ENCODE measurements around the gene KCNQ1. TPM values are rescaled to one million over a fixed set of nuclear protein-coding genes. Genes with fewer than 3 reads are reported as not detected.
A peak's percentile ranks its signal among the peaks of the same experiment; 100 is the strongest.

The KCNQ1 gene
- total RNA-seq, 1 donor from 2014 or later, result 1.6 TPM

GRCh38 chr11:2689651-2690575 lies 245.1 kb downstream of the KCNQ1 start:
- no peak for TF ChIP-seq CTCF (IDR thresholded peaks at IDR 0.05; ENCODE audit: insufficient read depth, low read length, severe bottlenecking)
- DNase-seq (ENCODE audit: low read depth) (no peak), FAIRE-seq (peak; percentile 28)
- no peaks in the 10 kb centered on the region for H3K36me3 ChIP-seq (ENCODE audit: control insufficient read depth, insufficient read depth, low read length)
- H3K27me3 ChIP-seq (ENCODE audit: control insufficient read depth, insufficient read depth, low read length), result no peaks in the 10 kb centered on the region
- H3K4me3 ChIP-seq (ENCODE audit: low read depth, low read length), result no peak overlapping the region

GRCh38 chr11:2690596-2691354 lies 246.0 kb downstream of the KCNQ1 start:
- peak; percentile 89 for FAIRE-seq
- no peak for TF ChIP-seq CTCF (IDR thresholded peaks at IDR 0.05; ENCODE audit: insufficient read depth, low read length, severe bottlenecking)
- DNase-seq (ENCODE audit: low read depth), result no peak

GRCh38 chr11:2691355-2691761 lies 246.6 kb downstream of the KCNQ1 start:
- no peak for TF ChIP-seq CTCF (IDR thresholded peaks at IDR 0.05; ENCODE audit: insufficient read depth, low read length, severe bottlenecking)
- peak; percentile 18 for FAIRE-seq

More at GRCh38 chr11:2690596-2691354, 246.0 kb downstream of the KCNQ1 start:
- H3K27me3 ChIP-seq (ENCODE audit: control insufficient read depth, insufficient read depth, low read length), result no peaks in the 10 kb centered on the region
- H3K4me3 ChIP-seq (ENCODE audit: low read depth, low read length), result no peak overlapping the region
- H3K36me3 ChIP-seq (ENCODE audit: control insufficient read depth, insufficient read depth, low read length), result no peaks in the 10 kb centered on the region

GRCh38 chr11:2691991-2692875 lies 247.4 kb downstream of the KCNQ1 start:
- FAIRE-seq (no peak), DNase-seq (ENCODE audit: low read depth) (peak; percentile 23)
- no peak overlapping the region for H3K4me3 ChIP-seq (ENCODE audit: low read depth, low read length)
- H3K36me3 ChIP-seq (ENCODE audit: control insufficient read depth, insufficient read depth, low read length), result no peaks in the 10 kb centered on the region
- peak; percentile 67 for TF ChIP-seq CTCF (IDR thresholded peaks at IDR 0.05; ENCODE audit: insufficient read depth, low read length, severe bottlenecking)
- no peaks in the 10 kb centered on the region for H3K27me3 ChIP-seq (ENCODE audit: control insufficient read depth, insufficient read depth, low read length)

More at GRCh38 chr11:2691355-2691761, 246.6 kb downstream of the KCNQ1 start:
- no peaks in the 10 kb centered on the region for H3K36me3 ChIP-seq (ENCODE audit: control insufficient read depth, insufficient read depth, low read length)
- no peaks in the 10 kb centered on the region for H3K27me3 ChIP-seq (ENCODE audit: control insufficient read depth, insufficient read depth, low read length)
- no peak overlapping the region for H3K4me3 ChIP-seq (ENCODE audit: low read depth, low read length)
- DNase-seq (ENCODE audit: low read depth), result no peak

All from bronchial epithelial cell (primary cell).